GM21423 (cell line): ENCODE data around the gene PPP1R14D.
A peak's percentile ranks its signal among the peaks of the same experiment; 100 is the strongest.

ENCODE experiments used
- ATAC-seq: cut with Tn5 transposase; IDR thresholded peaks from one replicate; pipeline ENCODE4 v1.9.1; 2021; ENCODE audit warnings: mild to moderate bottlenecking, moderate library complexity; ENCODE audit not compliant: unreplicated experiment

Gene PPP1R14D

GRCh38 chr15:40787991-40788390, 40.5 kb downstream of the PPP1R14D start:
- ATAC-seq: no peak

GRCh38 chr15:40787344-40787841, 41.1 kb downstream of the PPP1R14D start:
- no peak for ATAC-seq

GRCh38 chr15:40785814-40786213, 42.7 kb downstream of the PPP1R14D start:
- ATAC-seq: no peak

DNA sequence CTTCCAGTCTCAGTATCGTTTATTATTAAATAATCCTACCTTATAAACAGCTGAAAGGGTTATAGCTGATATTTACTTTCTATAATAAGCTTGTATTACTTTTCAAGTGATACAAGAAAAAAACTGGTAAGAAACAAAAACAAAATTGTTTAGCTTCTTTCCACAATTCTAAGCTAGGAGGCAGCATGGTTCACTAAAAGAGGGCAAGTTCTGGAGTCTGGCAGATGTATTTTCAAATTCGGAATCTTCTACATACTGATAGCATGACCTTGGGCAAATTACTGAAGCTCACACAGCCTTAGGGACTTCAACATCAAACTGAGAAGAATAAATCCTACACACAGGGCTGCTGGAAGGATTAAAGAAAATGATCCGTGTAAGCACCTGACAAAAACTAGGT, 43.3 kb downstream of the PPP1R14D start:
- ATAC-seq: no peak

DNA sequence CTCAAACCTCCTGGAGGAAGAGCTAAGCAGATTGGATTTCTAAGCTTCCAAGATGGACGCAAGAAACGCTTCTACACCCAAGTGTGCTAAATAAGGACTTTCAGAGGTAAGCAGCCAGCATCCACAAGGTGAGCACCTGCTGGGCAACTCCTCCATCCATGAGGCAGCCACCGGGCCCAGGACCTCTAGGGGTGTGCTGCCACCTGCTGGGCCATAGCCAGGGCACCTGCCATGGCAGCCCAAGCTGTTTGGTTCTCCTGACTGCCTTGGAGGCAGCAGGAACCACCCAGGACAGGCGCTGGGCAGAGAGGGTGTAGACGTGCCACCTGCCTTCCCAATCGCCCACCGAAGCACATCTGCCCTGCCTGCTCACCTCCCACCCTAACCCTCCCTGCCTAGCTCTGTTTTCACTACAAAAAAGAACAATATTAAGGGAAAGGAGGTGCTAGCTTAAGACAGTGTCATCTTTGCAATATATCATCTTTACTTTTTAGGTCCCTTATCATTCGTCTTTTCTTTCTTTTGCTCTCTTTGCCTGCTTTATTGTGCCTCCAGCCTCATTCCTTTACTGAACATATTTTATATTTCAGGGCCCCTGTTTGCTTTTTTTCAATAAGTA, 45.8 kb downstream of the PPP1R14D start:
- peak; percentile 79 for ATAC-seq

DNA sequence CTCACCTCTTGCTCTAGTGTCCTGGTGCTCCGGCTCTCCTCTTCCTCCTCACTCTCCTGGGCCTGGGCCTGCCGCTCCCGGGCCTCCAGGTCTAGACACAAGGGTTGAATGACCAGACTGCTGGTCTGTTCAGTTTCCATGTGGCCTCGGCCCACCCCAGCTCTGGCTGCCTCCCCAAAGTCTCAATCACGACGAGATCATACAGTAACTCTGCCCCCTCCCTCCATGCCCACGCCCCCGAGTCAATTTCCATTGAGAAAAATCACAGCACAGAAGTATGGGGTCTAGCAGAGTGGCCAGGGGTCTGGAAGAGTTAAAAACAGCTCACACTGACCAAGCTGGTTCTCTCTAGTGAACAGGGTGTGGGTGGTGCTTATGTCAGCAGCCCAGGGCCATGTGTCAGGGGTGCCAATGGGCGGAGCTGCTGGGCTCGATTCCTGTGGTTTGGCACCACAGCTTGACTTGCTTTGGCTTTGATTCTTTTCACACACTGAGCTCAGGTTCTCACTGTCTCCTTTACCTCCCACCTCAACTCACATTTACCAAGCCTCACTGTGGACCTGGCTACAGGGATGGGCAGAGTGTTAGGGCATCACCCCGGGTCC, 51.9 kb downstream of the PPP1R14D start:
- no peak for ATAC-seq

- no peak for ATAC-seq
Observed at GRCh38 chr15:40775740-40776536, 52.6 kb downstream of the PPP1R14D start.

DNA sequence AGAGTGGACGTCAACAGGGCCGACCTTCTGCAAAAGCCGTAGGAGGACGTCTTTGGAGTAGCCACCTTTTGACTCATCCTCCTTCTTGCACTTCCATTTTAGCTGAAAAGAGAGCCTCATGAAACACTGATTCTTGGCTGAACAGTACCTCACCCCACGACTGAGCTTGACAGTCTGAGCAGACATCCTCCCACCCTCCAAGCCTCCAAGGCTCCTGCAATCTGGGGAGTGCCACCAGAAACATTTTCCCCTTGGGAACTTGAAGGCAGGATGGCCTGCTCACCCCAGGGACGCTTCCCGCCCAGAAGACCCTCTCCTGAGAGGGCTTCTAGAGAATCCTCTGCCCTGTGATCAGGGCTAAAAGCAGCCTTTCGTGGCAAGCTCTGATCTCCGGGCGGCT, 53.5 kb downstream of the PPP1R14D start:
- no peak for ATAC-seq

DNA sequence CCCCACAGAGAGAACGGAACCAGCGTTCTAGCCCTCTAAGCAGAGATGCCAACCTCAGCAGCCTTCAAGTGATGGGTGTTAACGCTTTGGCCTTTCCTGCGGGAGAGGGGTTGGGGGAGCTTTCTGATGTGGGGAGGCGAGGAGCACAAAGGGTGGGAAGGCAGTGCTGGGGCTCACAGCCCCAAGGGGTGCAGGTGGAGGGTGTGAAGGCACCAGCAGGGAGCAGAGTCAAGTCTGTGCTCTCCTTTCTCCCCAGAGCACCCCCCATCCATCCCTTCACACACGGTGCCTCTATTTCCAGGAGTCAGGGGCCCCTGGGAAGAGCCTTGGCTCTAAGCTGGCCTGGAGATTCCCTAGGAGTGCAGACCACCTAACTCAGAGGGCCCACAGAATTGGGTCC, 54.6 kb downstream of the PPP1R14D start:
- no peak for ATAC-seq

DNA sequence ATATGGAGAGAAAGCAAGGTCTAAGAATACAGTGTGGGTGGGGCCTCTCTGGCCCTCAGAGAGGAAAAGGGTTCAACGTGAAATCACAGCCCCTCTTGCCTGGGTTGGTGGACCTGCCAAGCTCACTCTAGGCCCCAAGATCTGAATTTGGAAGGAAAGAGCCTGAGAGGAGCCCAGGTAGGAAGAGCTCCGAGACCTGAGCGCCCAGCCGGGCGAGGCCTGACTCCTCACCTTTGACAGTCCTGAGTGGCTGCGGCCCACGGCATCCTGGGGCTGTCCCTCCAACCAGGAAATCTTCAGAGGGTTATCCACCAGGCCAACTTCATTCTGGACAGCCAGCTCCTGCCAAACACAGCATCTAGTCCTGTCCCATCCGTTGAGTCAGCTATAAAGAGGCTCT, 55.0 kb downstream of the PPP1R14D start:
- ATAC-seq: no peak

GRCh38 chr15:40772014-40772413, 56.5 kb downstream of the PPP1R14D start:
- no peak for ATAC-seq

DNA sequence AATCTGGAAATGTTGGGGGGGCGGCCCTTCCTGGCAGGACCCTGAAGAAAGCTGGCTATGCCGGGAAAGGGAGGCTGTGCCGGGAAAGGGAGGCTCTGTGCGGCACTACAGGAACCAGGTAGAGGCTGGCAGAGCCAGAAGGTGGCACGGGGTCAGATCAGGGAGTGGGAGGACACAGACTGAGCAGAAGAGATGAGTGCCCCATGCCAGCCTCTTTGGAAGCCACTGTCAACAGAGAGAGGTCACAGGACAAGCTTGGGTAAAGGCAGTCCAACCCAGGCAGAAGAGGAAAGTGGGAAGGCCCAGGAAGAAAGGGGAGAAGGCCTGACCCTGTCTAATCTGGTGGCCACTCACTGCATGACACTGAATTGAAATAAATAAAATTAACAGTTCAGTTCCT, 57.3 kb downstream of the PPP1R14D start:
- ATAC-seq: no peak

DNA sequence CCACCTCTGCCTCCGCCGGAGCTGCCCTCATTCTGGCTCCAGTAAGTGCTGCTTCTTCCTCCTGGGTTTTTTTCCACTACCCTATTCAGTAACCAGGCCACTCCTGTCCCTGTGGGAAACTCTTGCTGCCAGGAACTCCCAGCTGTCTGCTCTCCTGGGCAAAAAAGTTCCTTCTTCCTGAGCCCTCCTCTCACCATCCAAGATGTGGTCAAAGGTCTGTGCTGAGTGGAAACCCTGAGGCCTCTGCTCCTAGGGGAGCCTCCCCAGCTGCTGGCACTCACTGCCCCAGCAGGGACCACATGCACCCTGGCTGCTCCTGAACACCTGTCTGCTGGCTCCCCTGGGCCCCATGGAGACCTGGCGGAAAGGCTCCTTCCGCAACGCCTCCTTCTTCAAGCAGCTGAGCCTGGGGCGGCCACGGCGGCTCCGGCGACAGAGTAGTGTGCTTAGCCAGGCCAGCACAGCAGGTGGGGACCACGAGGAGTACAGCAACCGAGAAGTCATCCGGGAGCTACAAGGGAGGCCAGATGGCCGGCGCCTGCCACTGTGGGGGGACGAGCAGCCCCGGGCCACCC, 58.3 kb downstream of the PPP1R14D start:
- ATAC-seq: no peak

- ATAC-seq: peak; percentile 38
Observed at GRCh38 chr15:40769274-40770146, 59.0 kb downstream of the PPP1R14D start, which contains the start of gene C15orf62. Gene C15orf62 (plus strand): TSS chr15:40769980. CDS start chr15:40770496, 516 bp downstream.

DNA sequence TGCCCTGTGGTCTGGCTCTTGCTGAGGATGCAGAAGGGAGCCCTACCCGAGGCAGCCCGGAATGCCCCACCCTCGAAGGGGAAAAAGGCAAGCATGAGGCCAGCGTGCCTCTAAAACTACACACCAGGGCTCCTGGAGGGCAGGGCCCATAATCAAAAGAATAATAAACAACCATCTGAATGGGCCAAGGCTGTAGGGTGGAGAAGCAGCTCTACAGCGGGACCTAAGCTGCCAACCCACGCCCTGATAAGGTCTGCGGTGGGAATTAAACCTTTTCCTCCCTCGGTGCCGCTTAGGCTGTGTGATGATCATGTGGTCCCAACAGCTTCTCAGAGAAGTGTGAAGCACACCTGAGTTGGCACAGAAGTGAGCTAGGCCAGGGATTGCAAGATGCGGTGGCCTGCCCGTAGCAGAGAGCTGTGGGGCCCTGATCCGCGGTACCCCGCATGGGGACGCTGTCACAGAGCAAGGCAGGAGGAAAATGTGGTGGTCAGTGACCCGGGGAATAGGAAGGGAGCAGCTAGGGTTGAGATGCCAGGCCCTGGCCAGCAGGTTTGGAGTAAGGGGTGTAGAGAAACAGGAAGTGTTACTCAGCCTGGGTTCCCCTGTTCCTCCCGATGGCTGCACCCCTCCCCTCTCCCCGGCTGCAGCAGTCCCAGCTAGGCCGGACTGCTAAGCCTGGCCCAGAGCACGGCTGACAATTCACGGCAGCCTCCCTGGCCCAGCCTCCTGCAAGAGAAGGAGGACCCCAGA, 59.8 kb downstream of the PPP1R14D start:
- ATAC-seq: no peak

GRCh38 chr15:40767838-40768500, 60.5 kb downstream of the PPP1R14D start:
- ATAC-seq: no peak

DNA sequence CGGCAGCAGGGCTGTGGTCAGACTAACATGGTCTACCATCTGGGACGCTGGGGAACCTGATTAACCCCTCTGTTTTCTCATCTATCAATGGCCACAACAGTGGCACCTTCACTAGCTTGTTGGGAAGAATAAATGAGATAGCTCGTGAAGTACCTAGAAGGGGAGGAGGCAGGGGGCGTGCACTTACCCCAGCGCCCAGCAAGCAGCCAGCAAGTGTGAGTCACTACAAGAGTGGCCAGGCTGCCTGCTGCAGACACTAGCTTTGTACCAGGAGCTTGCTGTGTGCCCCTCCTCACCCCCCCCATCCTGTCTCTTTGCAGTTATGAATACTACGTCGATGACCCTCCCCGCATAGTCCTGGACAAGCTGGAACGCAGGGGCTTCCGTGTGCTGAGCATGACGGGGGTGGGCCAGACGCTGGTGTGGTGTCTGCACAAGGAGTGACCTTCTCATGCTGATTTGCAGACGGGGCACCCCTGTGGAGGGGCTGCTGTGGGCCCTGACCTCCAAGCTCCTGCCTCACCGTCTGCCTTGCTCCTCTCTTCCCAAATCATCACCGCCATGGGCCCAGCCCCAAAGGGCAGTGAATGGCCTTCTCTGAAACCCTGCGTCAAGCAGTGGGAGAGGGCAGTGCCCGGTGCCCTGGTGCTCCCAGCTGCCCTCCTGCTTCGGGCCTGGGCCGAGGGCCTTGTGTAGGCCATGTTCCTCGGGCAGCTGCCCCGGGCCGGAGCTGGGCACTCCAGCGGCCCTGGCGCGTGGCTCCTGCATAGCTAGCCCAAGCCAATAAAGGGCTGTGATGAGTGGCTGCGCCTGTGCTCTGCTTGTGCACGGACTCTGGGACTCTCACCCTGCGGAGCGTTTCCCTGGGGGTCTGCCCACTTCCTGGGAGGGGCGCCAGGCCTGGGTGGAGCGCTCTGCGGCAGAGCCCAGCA, 61.3 kb downstream of the PPP1R14D start:
- no peak for ATAC-seq

- ATAC-seq: no peak
Observed at GRCh38 chr15:40766194-40766815, 62.2 kb downstream of the PPP1R14D start.
